ENCODE measurements around the gene MTUS2.

MTUS2 gene

DNA sequence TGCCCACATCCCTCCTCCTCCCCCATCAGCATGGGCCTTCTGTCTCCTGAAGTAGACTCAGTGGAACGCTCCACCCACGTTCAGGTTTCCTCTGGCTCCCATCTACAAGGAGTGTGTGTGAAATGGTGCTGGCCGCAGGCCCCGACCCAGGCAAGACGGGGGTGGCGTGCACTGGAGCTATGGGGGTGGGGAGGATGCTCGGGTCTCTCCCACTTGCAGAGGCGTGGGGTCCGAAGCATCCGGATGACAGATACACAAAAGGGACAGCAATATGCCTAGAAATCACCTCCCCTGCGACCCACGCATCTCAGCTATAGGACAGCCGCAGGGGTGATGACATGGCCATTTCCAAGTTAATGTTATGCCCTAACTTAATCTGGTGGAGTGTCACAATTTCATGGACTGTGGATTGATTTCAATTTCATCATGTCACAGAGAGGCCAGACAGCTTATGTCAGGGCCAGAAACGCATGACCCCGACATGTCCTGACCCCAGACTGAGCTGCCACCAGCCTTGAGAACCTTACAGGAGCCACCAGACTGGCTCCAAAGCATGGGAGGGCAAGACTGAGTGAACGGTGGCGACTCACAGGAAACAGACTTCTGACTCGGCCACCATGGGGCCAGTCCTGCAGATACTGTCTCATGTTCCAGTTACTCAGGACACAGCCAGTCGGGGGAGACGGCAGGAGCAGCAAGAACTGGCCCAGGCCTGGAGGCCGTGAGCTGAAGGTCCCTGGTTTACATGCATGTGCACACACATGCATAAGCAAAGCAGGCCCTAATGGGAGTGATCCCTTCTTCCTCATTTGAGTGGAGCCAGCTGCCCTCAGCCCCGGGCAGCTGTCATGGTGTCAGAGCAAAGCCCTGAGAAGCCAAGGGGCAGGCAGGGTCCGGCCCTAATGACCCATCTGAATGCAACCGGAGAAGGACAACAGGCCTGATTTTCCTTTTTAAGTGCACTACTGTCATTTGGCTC, 693.2 kb downstream of the MTUS2 start:
- DNase-seq = no peak

- DNase-seq = no peak
These were observed 694.0 kb downstream of the MTUS2 start for GRCh38 chr13:29513981-29514719.

DNA sequence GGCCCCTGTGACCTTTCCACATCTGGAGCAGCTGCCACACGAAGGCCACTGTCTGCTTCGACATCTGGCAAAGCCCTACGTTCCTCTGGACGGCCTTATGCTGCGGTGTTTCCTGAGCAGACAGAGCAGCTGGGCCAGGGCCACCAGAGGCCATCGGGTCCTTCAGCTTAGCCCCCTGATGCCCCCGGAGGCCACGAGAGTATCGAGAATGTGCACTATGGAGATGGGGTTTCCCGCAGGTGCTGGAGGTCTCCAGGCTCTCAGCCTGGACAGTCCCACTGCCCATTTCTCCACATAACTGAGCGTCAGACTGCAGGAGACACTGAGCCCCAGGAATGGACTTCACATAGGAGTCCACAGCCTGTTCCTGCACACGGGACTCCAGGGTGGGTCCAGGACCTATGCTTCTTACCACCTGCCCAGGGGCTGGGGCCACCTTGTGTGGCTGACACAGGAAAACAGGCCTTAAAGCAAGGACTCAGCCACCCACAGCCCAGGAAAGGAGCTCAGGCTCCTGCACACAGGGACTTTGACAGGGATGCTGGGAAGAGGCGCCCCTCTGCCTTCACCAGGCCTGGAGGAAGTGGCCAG, 694.7 kb downstream of the MTUS2 start:
- no peak for DNase-seq

- DNase-seq = no peak
These were observed 695.2 kb downstream of the MTUS2 start for GRCh38 chr13:29515372-29515771.

DNA sequence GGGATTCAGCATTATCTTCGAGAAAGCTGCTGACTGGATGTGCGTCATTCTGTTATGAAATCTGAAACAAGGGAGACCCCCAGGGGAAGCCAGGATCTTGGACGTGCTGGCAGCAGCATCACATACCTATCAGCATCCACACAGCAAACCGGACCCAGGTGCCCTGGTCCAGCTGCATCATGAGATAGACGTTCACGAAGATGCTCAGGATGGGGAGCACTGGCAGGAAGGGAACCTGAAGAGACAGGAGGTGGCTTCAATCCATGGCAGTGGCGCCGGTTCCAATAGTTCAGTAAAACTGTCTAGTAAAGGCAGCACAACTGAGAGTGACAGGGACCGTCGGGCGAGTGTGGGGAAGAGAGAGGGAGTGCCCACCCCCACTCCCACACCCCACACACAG, 695.9 kb downstream of the MTUS2 start:
- no peak for DNase-seq

- DNase-seq = no peak
These were observed 696.7 kb downstream of the MTUS2 start for GRCh38 chr13:29516880-29517279.

- no peak for DNase-seq
These were observed 699.8 kb downstream of the MTUS2 start for GRCh38 chr13:29519921-29520320.

- DNase-seq = no peak
These were observed 700.5 kb downstream of the MTUS2 start for GRCh38 chr13:29520671-29521070.

GRCh38 chr13:29521336-29521735, 701.2 kb downstream of the MTUS2 start:
- DNase-seq = no peak

GRCh38 chr13:29522044-29522685, 702.0 kb downstream of the MTUS2 start:
- no peak for DNase-seq

GRCh38 chr13:29523199-29523961, 703.2 kb downstream of the MTUS2 start:
- no peak for DNase-seq

- DNase-seq = no peak
These were observed 704.0 kb downstream of the MTUS2 start for GRCh38 chr13:29524176-29524575.

GRCh38 chr13:29524641-29525040, 704.5 kb downstream of the MTUS2 start:
- no peak for DNase-seq

DNA sequence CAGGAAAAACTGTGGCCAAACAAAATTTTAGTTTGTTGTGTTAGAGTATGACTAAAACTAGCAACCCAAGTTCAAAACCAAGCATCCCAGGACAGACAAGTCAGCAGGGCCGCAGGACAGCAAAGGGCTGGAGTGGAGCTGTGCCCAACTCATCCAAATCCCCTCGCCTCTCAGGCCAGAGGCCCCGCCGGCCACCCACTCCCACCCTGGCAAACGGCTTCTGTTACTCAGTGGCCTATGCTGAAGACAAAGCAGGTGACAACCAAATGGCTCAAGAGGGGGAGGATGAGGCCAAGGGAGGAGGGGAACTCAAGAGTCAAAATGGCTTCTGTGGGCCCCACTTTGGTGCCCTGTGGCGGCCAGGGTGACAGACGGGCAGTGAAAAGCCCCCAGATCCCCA, 705.6 kb downstream of the MTUS2 start:
- no peak for DNase-seq

- no peak for DNase-seq
These were observed 706.6 kb downstream of the MTUS2 start for GRCh38 chr13:29526741-29527140.

GRCh38 chr13:29527511-29527910, 707.4 kb downstream of the MTUS2 start:
- DNase-seq = no peak

GRCh38 chr13:29527916-29528315, 707.8 kb downstream of the MTUS2 start:
- DNase-seq = no peak

GRCh38 chr13:29529754-29530153, 709.6 kb downstream of the MTUS2 start:
- no peak for DNase-seq

- no peak for DNase-seq
These were observed 710.8 kb downstream of the MTUS2 start for GRCh38 chr13:29530901-29531300.

DNA sequence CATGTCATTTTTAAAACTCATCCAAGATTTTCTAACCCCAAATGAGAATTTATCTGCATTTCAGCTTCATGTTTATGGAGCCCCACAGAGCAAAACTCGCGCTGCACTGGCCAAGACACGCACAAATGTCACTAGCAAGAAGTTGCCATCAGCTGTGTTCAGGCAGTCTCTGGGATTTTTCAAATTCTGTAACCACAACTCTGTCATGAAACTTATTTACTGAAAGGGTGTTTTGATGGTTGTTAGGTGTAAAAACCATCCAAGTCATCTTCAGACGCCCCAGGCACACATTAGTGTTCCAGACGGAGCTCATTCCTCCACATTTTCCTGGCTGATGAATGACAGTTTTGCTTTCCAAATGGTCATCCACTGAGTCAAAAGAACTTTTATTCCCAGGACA, 712.0 kb downstream of the MTUS2 start:
- DNase-seq = no peak

GRCh38 chr13:29532821-29533220, 712.7 kb downstream of the MTUS2 start:
- DNase-seq = no peak

DNA sequence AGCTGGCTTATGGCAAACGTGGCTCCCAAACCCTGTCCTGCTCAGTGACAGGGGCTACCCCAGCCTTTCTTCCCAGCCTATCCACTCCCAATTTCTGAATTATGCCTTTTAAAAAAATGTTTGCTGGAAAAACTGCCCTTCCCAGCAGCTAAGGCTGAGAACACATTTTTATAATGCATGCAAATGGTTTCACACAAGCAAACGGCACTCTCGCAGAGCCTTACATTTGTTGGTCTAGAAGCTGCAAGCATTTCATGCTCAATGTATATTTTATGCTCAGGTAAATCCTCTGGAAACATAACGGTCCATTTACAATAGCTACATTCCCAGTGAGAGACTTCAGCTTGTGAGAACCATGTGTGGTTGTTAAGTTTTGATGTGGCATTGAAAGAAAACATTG, 713.9 kb downstream of the MTUS2 start:
- DNase-seq = no peak

All from Kasumi-1 (cell line).